ENCODE results near the gene C15orf39.
"Not testable (repeated sequence)": the region's sequence is repeated elsewhere in the genome, so short reads cannot be mapped to it uniquely, and the experiment has no call there.

The C15orf39 gene

GRCh38 chr15:75201616-75202250 lies at the start of gene C15orf39:
Gene C15orf39, plus strand, starts transcription at chr15:75201882. Its CDS starts 4,167 bp downstream, at chr15:75206049.
- peak; percentile 82 for DNase-seq

GRCh38 chr15:75152382-75153079 lies 49.2 kb upstream of the C15orf39 start:
- DNase-seq, result no peak

GRCh38 chr15:75153087-75153486 lies 48.6 kb upstream of the C15orf39 start:
- peak; percentile 21 for DNase-seq

GRCh38 chr15:75153565-75154276 lies 48.0 kb upstream of the C15orf39 start:
- no peak for DNase-seq

GRCh38 chr15:75154461-75155062 lies 47.1 kb upstream of the C15orf39 start:
- DNase-seq, result no peak

GRCh38 chr15:75156326-75157215 lies 45.1 kb upstream of the C15orf39 start:
- no peak for DNase-seq

- DNase-seq, result no peak
These were observed 43.3 kb upstream of the C15orf39 start for GRCh38 chr15:75158402-75158801.

- DNase-seq, result no peak
These were observed 42.4 kb upstream of the C15orf39 start for GRCh38 chr15:75159244-75159643.

GRCh38 chr15:75161106-75161916 lies 40.4 kb upstream of the C15orf39 start:
- DNase-seq, result no peak

GRCh38 chr15:75161917-75162414 lies 39.7 kb upstream of the C15orf39 start:
- no peak for DNase-seq

GRCh38 chr15:75163150-75163564 lies 38.5 kb upstream of the C15orf39 start:
- no peak for DNase-seq

GRCh38 chr15:75164625-75165350 lies 36.9 kb upstream of the C15orf39 start:
- DNase-seq, result no peak

- DNase-seq, result not testable (repeated sequence)
These were observed 35.1 kb upstream of the C15orf39 start for GRCh38 chr15:75166489-75167063.

GRCh38 chr15:75167588-75168350 lies 33.9 kb upstream of the C15orf39 start:
- peak; percentile 15 for DNase-seq

GRCh38 chr15:75168374-75168773 lies 33.3 kb upstream of the C15orf39 start:
- DNase-seq, result no peak

GRCh38 chr15:75170203-75170602 lies 31.5 kb upstream of the C15orf39 start:
- DNase-seq, result no peak

- DNase-seq, result no peak
These were observed 30.9 kb upstream of the C15orf39 start for GRCh38 chr15:75170711-75171341.

- peak; percentile 73 for DNase-seq
These were observed 30.3 kb upstream of the C15orf39 start for GRCh38 chr15:75171408-75171807.

GRCh38 chr15:75172284-75172820 lies 29.3 kb upstream of the C15orf39 start:
- no peak for DNase-seq

Measured in activated CD4-positive, alpha-beta T cell treated with anti-CD3 and anti-CD28 coated beads, Interleukin-10, Interleukin-2, amounts not matched to agents 100 ng/mL and 50 ng/mL, durations not matched to agents 16 hours and 8 hours (primary cell).